GM19328 (cell line): ENCODE data around the gene RHBDD1.
"Not testable (repeated sequence)": the region's sequence is repeated elsewhere in the genome, so short reads cannot be mapped to it uniquely, and the experiment has no call there.

ENCODE experiments used
- ATAC-seq: cut with Tn5 transposase; IDR thresholded peaks from one replicate; pipeline ENCODE4 v1.9.1; 2021; ENCODE audit warnings: mild to moderate bottlenecking, moderate library complexity; ENCODE audit not compliant: unreplicated experiment

The RHBDD1 gene

GRCh38 chr2:226839951-226840350 lies 4.1 kb downstream of the RHBDD1 start:
- no peak for ATAC-seq

GRCh38 chr2:226843001-226843400 lies 7.1 kb downstream of the RHBDD1 start:
- not testable (repeated sequence) for ATAC-seq

GRCh38 chr2:226845386-226846116 lies 9.7 kb downstream of the RHBDD1 start:
- no peak for ATAC-seq

- ATAC-seq, result no peak
Observed at GRCh38 chr2:226847090-226847489, 11.2 kb downstream of the RHBDD1 start.

- no peak for ATAC-seq
Observed at GRCh38 chr2:226847511-226847910, 11.7 kb downstream of the RHBDD1 start.

GRCh38 chr2:226849349-226849748 lies 13.5 kb downstream of the RHBDD1 start:
- no peak for ATAC-seq

GRCh38 chr2:226850024-226850423 lies 14.2 kb downstream of the RHBDD1 start:
- ATAC-seq, result no peak

- ATAC-seq, result no peak
Observed at GRCh38 chr2:226855787-226856186, 19.9 kb downstream of the RHBDD1 start.

- no peak for ATAC-seq
Observed at GRCh38 chr2:226860087-226860486, 24.2 kb downstream of the RHBDD1 start.

- ATAC-seq, result peak; percentile 91
Observed at GRCh38 chr2:226862623-226863022, 26.8 kb downstream of the RHBDD1 start.

- ATAC-seq, result no peak
Observed at GRCh38 chr2:226865273-226865672, 29.4 kb downstream of the RHBDD1 start.

GRCh38 chr2:226865710-226866109 lies 29.9 kb downstream of the RHBDD1 start:
- ATAC-seq, result no peak

- no peak for ATAC-seq
Observed at GRCh38 chr2:226868331-226869162, 32.7 kb downstream of the RHBDD1 start.

- no peak for ATAC-seq
Observed at GRCh38 chr2:226869371-226869770, 33.5 kb downstream of the RHBDD1 start.

- peak; percentile 61 for ATAC-seq
Observed at GRCh38 chr2:226873051-226873620, 37.3 kb downstream of the RHBDD1 start.

GRCh38 chr2:226873826-226874225 lies 38.0 kb downstream of the RHBDD1 start:
- no peak for ATAC-seq

- no peak for ATAC-seq
Observed at GRCh38 chr2:226874749-226875148, 38.9 kb downstream of the RHBDD1 start.

GRCh38 chr2:226875438-226876225 lies 39.8 kb downstream of the RHBDD1 start:
- ATAC-seq, result no peak

- no peak for ATAC-seq
Observed at GRCh38 chr2:226877491-226877890, 41.6 kb downstream of the RHBDD1 start.

GRCh38 chr2:226881287-226881686 lies 45.4 kb downstream of the RHBDD1 start:
- ATAC-seq, result no peak

GRCh38 chr2:226882606-226883005 lies 46.8 kb downstream of the RHBDD1 start:
- no peak for ATAC-seq
